Astrocyte of the spinal cord (primary cell): ENCODE results near the gene GRID2.

ENCODE experiments used
- DNase-seq: peaks from one replicate; pipeline ENCODE4 v3.0.0; 2011; ENCODE audit warnings: low read depth, low spot score
- H3K4me3 ChIP-seq: 2 replicates; pipeline ENCODE4 v1.5.1; 2011; ENCODE audit warnings: low read depth, mild to moderate bottlenecking, low read length, moderate library complexity
- in situ Hi-C: cut with HindIII; loops from 2 replicates; pipeline ENCODE4 v1.10.0; 2017; ENCODE audit warnings: low sequenced_read_pairs
- TF ChIP-seq, protein P1 (sequence below): IDR thresholded peaks from 2 replicates; pipeline ENCODE4 v1.5.1; 2012; ENCODE audit warnings: low read depth, mild to moderate bottlenecking, low read length, inconsistent platforms

GRID2 gene

DNA sequence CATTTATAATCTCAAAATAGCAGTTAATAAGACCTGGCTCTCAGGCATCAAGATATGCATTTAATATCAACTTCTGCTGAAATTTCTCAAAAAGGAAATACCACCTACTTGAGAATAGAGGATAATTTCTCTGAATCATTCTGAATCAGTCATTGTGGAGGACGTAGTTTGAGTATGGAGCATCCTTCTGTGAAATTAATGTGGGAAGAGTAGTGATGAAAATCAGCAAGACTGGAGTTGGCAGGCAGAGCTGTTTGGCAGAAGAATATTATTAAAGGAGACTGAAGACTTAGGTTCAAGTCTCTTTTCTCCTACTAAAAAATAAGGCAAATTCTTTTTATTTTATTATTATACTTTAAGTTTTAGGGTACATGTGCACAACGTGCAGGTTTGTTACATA lies 1199.2 kb downstream of the GRID2 start:
- DNase-seq: no peak
- no peak overlapping the region for H3K4me3 ChIP-seq
- TF ChIP-seq, protein P1, sequence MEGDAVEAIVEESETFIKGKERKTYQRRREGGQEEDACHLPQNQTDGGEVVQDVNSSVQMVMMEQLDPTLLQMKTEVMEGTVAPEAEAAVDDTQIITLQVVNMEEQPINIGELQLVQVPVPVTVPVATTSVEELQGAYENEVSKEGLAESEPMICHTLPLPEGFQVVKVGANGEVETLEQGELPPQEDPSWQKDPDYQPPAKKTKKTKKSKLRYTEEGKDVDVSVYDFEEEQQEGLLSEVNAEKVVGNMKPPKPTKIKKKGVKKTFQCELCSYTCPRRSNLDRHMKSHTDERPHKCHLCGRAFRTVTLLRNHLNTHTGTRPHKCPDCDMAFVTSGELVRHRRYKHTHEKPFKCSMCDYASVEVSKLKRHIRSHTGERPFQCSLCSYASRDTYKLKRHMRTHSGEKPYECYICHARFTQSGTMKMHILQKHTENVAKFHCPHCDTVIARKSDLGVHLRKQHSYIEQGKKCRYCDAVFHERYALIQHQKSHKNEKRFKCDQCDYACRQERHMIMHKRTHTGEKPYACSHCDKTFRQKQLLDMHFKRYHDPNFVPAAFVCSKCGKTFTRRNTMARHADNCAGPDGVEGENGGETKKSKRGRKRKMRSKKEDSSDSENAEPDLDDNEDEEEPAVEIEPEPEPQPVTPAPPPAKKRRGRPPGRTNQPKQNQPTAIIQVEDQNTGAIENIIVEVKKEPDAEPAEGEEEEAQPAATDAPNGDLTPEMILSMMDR: no peak
- in situ Hi-C loops: no loop called here

DNA sequence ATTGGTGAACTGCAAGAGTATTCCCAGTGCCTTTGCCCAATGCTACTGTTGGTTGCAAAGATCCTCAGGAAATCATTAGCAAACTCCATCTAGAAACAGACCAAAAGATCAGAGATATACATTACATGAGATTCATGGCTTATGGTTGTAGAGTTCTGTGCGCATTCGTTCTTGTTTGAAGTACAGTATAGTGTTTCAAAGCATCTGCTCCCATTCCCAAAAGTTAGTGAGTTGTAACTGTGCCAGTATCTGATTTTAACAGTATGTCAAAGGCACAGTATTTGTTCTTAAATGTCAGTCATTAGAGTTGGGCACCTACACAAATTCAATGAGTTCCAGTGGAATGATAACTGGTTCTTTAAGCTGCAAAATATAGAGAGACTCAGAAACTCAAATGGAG lies 1210.1 kb downstream of the GRID2 start:
- no peak for DNase-seq
- in situ Hi-C loops: no loop called here
- TF ChIP-seq, protein P1: no peak
- H3K4me3 ChIP-seq: no peak overlapping the region

DNA sequence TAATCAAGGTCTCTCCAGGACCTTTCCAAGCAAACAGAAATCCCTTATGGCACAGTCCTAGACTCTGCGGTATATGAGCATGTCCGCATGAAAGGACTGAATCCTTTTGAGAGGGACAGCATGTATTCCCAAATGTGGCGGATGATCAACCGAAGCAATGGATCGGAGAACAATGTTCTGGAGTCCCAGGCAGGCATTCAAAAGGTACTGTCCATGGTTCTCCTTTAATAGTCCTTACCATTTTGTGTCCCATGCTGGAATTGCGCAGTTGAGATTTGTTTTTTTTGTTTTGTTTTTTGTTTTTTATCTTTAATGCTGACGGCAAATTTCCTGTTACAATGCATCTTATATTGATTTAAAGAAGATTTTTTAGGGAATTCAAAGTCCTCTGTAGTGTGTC lies 1211.4 kb downstream of the GRID2 start:
- DNase-seq: no peak
- TF ChIP-seq, protein P1: no peak
- in situ Hi-C loops: no loop called here
- H3K4me3 ChIP-seq: no peak overlapping the region

DNA sequence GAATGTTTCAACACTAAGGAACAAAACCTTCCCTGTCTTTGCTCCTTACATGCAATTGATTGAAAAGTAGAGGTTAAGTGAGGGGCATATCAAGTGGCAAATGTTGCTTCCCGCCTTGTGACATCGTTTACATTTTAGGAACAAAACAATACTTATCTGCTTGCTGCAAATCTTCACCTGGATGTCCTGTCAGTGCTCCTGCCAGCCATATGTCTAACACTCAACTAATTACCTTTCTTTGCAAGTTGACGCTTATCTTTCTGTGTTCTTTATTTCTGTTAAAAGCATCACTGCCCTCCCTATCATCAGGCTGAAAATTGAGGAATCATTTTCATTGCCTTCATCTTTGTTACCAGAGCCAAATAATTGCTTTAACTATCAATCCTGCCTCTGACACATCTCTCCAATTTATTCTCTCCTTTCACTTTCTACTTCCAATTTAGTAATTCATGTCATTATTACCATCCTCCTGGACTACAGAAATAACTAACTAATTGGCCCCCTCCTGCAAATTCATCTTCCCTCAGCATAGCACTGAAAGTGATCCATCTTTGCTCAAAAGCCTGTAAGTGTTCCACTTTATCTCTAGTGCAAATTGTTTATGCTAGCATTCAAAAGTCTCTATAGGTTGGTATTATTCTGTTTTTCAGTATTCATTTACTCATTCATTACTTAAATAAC lies 1226.1 kb downstream of the GRID2 start:
- TF ChIP-seq, protein P1: no peak

DNA sequence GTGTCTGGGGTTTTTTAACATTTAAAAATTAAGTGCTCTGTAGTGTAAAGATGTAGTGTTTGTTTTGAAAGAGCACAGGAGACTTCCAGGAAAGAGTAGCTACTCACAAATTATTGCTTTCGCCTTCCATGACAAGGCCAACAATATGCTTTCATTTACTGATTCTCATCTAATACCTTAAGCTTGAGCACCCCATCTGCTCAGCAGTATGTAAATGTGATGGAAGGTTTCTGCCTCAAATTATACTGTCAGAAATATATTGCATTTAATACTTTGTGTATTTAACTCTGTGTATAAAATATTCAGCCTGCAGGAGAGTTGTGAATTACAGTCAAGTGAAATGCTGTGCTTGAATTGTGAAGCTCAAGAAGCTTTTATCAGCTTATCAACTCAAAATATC lies 1228.5 kb downstream of the GRID2 start:
- no peak overlapping the region for H3K4me3 ChIP-seq
- in situ Hi-C loops: no loop called here
- DNase-seq: no peak
- TF ChIP-seq, protein P1: no peak

More for the DNA sequence above, 1226.1 kb downstream of the GRID2 start:
- no peak for DNase-seq
- H3K4me3 ChIP-seq: no peak overlapping the region
- in situ Hi-C loops: no loop called here

DNA sequence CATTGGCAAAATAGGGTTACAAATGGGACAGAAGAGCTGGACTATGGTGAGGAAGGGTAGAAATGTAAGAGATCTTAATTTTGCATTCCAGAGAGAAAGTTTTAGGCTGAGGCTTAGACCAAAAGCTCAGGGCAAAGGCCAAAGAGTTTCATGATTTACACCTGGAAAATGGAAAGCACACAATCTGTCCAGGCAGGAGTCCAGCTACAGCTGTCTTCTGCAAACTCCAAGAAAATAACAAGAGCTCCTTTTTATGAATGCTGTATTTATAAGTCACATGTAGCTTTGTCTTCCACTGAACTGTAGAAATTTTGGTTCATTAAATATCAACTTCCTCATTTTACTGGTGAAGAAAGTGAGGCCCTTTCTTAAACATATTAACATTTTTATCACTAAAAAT lies 1236.8 kb downstream of the GRID2 start:
- TF ChIP-seq, protein P1: no peak
- no peak for DNase-seq
- in situ Hi-C loops: no loop called here
- H3K4me3 ChIP-seq: no peak overlapping the region

DNA sequence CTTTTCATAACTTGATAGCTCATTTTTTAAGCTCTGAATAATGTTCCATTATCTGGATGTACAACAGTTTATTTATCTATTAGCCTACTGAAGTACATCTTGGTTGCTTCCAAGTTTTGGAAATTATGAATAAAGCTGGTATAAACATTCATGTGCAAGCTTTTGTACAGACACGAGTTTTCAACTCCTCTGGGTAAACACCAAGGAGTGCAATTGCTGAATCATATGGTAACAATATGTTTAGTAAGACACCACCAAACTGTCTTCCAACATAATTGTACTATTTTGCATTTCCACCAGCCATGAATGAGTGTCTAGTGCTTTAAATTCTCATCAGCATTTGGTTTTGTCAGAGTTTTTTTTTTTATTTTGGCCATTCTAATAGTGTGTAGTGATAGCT lies 1258.1 kb downstream of the GRID2 start:
- in situ Hi-C loops: no loop called here
- TF ChIP-seq, protein P1: no peak
- DNase-seq: no peak
- no peak overlapping the region for H3K4me3 ChIP-seq
